H1 (cell line): ENCODE measurements around the gene AICDA. TPM values are rescaled to one million over a fixed set of nuclear protein-coding genes. Genes with fewer than 3 reads are reported as not detected.

Source experiments
- CTCF ChIA-PET: fragments of 300-600 bp; sonication (Branson Sonifier 250); formaldehyde crosslinking; loops from one replicate; lab custom pipeline; 2021; ENCODE audit not compliant: partially characterized antibody; lab: Charles Lee
- POLR2A ChIA-PET: fragments of 300-600 bp; sonication (Branson Sonifier 250); formaldehyde crosslinking; loops from one replicate; lab custom pipeline; 2021; ENCODE audit warnings: inconsistent platforms; ENCODE audit not compliant: partially characterized antibody; lab: Charles Lee
- DNase-seq, 2 experiments: peaks; one replicate each; pipeline versions ENCODE4 v3.0.0 to v3.0.0-alpha.2; 2010 to 2022; ENCODE audit warnings: low spot score in 2 of 2, low read depth in 1 of 2, mixed read lengths in 1 of 2
- FAIRE-seq: peaks from 2 replicates; lab custom pipeline; 2011; peaks lifted over from hg19 to GRCh38; lab: Jason Lieb, UNC
- H2AFZ ChIP-seq: 2 replicates; pipeline ENCODE4 v1.8.1; 2012; ENCODE audit warnings: low read length, inconsistent platforms
- H2AK5ac ChIP-seq: 2 replicates; pipeline ENCODE4 v1.6.1; 2013; ENCODE audit warnings: low read depth, low read length
- H2BK120ac ChIP-seq: replicated peaks from 2 replicates; pipeline ENCODE3; 2013; ENCODE audit warnings: low read depth, low read length, inconsistent platforms
- H2BK12ac ChIP-seq: 2 replicates; pipeline ENCODE4 v1.6.1; 2013; ENCODE audit warnings: low read depth, low read length
- H2BK15ac ChIP-seq: 2 replicates; pipeline ENCODE4 v1.6.1; 2013; ENCODE audit warnings: low read length
- H2BK20ac ChIP-seq: 2 replicates; pipeline ENCODE4 v1.6.1; 2013; ENCODE audit warnings: low read length
- H2BK5ac ChIP-seq: 2 replicates; pipeline ENCODE4 v1.6.1; 2013; ENCODE audit warnings: low read depth, low read length
- H3K14ac ChIP-seq: 2 replicates; pipeline ENCODE4 v1.6.1; 2013; ENCODE audit warnings: inconsistent platforms; ENCODE audit not compliant: insufficient read length
- H3K18ac ChIP-seq: 2 replicates; pipeline ENCODE4 v1.6.1; 2013; ENCODE audit warnings: low read length; ENCODE audit errors: extremely low read depth
- H3K23ac ChIP-seq: 2 replicates; pipeline ENCODE4 v1.6.1; 2013; ENCODE audit warnings: inconsistent platforms; ENCODE audit not compliant: insufficient read length
- H3K23me2 ChIP-seq: 2 replicates; pipeline ENCODE4 v1.6.1; 2013; ENCODE audit warnings: low read depth, low read length
- H3K27ac ChIP-seq: 2 replicates; pipeline ENCODE4 v1.6.1; 2011; ENCODE audit warnings: low read depth, low read length, inconsistent platforms
- H3K27me3 ChIP-seq, 4 experiments: replicated peaks in 1 of 4; 1 replicate in 1 of 4; 2 replicates in 3 of 4; pipeline versions ENCODE4 v1.6.1 to v1.8.1; 2011 to 2013; ENCODE audit warnings: low read length in 3 of 4, mild to moderate bottlenecking in 3 of 4, inconsistent platforms in 2 of 4, mixed read lengths in 2 of 4, moderate library complexity in 1 of 4; ENCODE audit not compliant: control insufficient read depth in 3 of 4, insufficient read depth in 3 of 4; ENCODE audit errors: extremely low read depth in 1 of 4
- H3K36me3 ChIP-seq, 4 experiments: 2 replicates each; pipeline versions ENCODE4 v1.6.1 to v1.8.1; 2011 to 2013; ENCODE audit warnings: mild to moderate bottlenecking in 4 of 4, low read length in 3 of 4, moderate library complexity in 2 of 4, control low read depth in 1 of 4, inconsistent platforms in 1 of 4; ENCODE audit not compliant: insufficient read depth in 4 of 4, control insufficient read depth in 2 of 4
- H3K4ac ChIP-seq: replicated peaks from 2 replicates; pipeline ENCODE3; 2013; ENCODE audit warnings: low read length, low read depth, mixed read lengths, inconsistent platforms; ENCODE audit not compliant: insufficient read length
- H3K4me1 ChIP-seq, 4 experiments: replicated peaks in 1 of 4; 1 replicate in 1 of 4; 2 replicates in 3 of 4; pipeline versions ENCODE4 v1.6.1 to v1.8.1; 2011 to 2013; ENCODE audit warnings: low read length in 3 of 4, inconsistent platforms in 2 of 4, mixed read lengths in 1 of 4; ENCODE audit not compliant: insufficient read depth in 4 of 4, control insufficient read depth in 3 of 4
- H3K4me2 ChIP-seq, 2 experiments: 2 replicates each; pipeline versions ENCODE4 v1.6.1 to v1.8.1; 2011 to 2013; ENCODE audit warnings: low read depth in 2 of 2, low read length in 2 of 2, control low read depth in 1 of 2, inconsistent platforms in 1 of 2, mild to moderate bottlenecking in 1 of 2; ENCODE audit not compliant: insufficient read depth in 1 of 2
- H3K4me3 ChIP-seq, 4 experiments: fragments of 200-600, 300-600 bp in 1 of 4; sonication (generic), shearing (Covaris generic), sonication (Bioruptor Twin) in 1 of 4; 2 replicates each; pipeline versions ENCODE4 v1.5.1 to v1.8.1; 2011 to 2016; ENCODE audit warnings: low read length in 4 of 4, low read depth in 3 of 4, control low read depth in 2 of 4, inconsistent platforms in 2 of 4, mild to moderate bottlenecking in 2 of 4, mixed read lengths in 1 of 4, moderate library complexity in 1 of 4; ENCODE audit not compliant: insufficient read depth in 2 of 4; ENCODE audit errors: extremely low read depth in 1 of 4
- H3K56ac ChIP-seq: replicated peaks from 2 replicates; pipeline ENCODE3; 2013; ENCODE audit warnings: low read depth, mild to moderate bottlenecking, mixed read lengths, low read length, inconsistent platforms; ENCODE audit not compliant: insufficient read length
- H3K79me1 ChIP-seq: 2 replicates; pipeline ENCODE4 v1.6.1; 2013; ENCODE audit warnings: low read depth, low read length, control low read depth
- H3K79me2 ChIP-seq, 2 experiments: 2 replicates each; pipeline versions ENCODE4 v1.6.1 to v1.8.1; 2012 to 2013; ENCODE audit warnings: low read length in 2 of 2, mild to moderate bottlenecking in 2 of 2, inconsistent platforms in 1 of 2; ENCODE audit not compliant: insufficient read depth in 2 of 2, control insufficient read depth in 1 of 2
- H3K9ac ChIP-seq, 4 experiments: replicated peaks in 1 of 4; 1 replicate in 1 of 4; 2 replicates in 3 of 4; pipeline versions ENCODE4 v1.6.1 to v1.8.1; 2011 to 2013; ENCODE audit warnings: low read depth in 3 of 4, low read length in 3 of 4, control low read depth in 2 of 4, mild to moderate bottlenecking in 2 of 4, moderate library complexity in 2 of 4, inconsistent platforms in 1 of 4; ENCODE audit errors: extremely low read depth in 1 of 4
- H3K9me3 ChIP-seq, 2 experiments: 2 replicates each; pipeline versions ENCODE4 v1.6.1 to v1.8.1; 2012 to 2013; ENCODE audit warnings: mild to moderate bottlenecking in 2 of 2, moderate library complexity in 2 of 2, control low read depth in 1 of 2, inconsistent platforms in 1 of 2, low read depth in 1 of 2, low read length in 1 of 2, mixed read lengths in 1 of 2; ENCODE audit not compliant: insufficient read depth in 2 of 2
- H4K20me1 ChIP-seq, 2 experiments: replicated peaks in 1 of 2; 2 replicates each; pipeline versions ENCODE3 to v1.8.1; 2011 to 2013; ENCODE audit warnings: inconsistent platforms in 2 of 2, low read length in 2 of 2, mild to moderate bottlenecking in 1 of 2; ENCODE audit not compliant: insufficient read depth in 2 of 2, control insufficient read depth in 1 of 2
- H4K5ac ChIP-seq: 2 replicates; pipeline ENCODE4 v1.6.1; 2013; ENCODE audit warnings: low read length, low read depth, mixed read lengths, inconsistent platforms; ENCODE audit not compliant: insufficient read length
- H4K8ac ChIP-seq: 2 replicates; pipeline ENCODE4 v1.8.0; 2013; ENCODE audit warnings: mild to moderate bottlenecking, moderate library complexity, low read length, inconsistent platforms; ENCODE audit not compliant: insufficient read depth; ENCODE audit errors: extremely low read depth
- H4K91ac ChIP-seq: replicated peaks from 2 replicates; pipeline ENCODE3; 2013; ENCODE audit warnings: low read length, mixed read lengths, inconsistent platforms; ENCODE audit not compliant: insufficient read length
- BCL11A ChIP-seq, 2 experiments: IDR thresholded peaks; one replicate each; pipeline ENCODE4 v1.6.1; 2011; ENCODE audit warnings: low read depth in 2 of 2, low read length in 2 of 2, mild to moderate bottlenecking in 2 of 2
- CHD1 ChIP-seq: IDR thresholded peaks from 2 replicates; pipeline ENCODE4 v1.6.1; 2012; ENCODE audit warnings: low read depth, low read length, improper control_type of control experiment
- CHD2 ChIP-seq: IDR thresholded peaks from 2 replicates; pipeline ENCODE4 v1.6.1; 2012; ENCODE audit warnings: low read length, improper control_type of control experiment
- NRF1 ChIP-seq: IDR thresholded peaks from 2 replicates; pipeline ENCODE4 v1.6.1; 2011; ENCODE audit warnings: mild to moderate bottlenecking, low read depth, low read length, improper control_type of control experiment
- SIN3A ChIP-seq, 2 experiments: IDR thresholded peaks in 1 of 2; conservative IDR thresholded peaks in 1 of 2; 2 replicates each; pipeline ENCODE4 v1.6.1; 2011 to 2012; ENCODE audit warnings: low read length in 2 of 2, improper control_type of control experiment in 1 of 2, low read depth in 1 of 2, mild to moderate bottlenecking in 1 of 2
- SP2 ChIP-seq: IDR thresholded peaks from 2 replicates; pipeline ENCODE4 v1.6.1; 2012; ENCODE audit warnings: mild to moderate bottlenecking, low read length, inconsistent platforms
- TAF7 ChIP-seq: optimal IDR thresholded peaks from 2 replicates; pipeline ENCODE3; 2011; ENCODE audit warnings: low read depth, mild to moderate bottlenecking, inconsistent platforms, low read length, moderate library complexity, borderline replicate concordance
- TEAD4 ChIP-seq: IDR thresholded peaks from 2 replicates; pipeline ENCODE4 v1.6.1; 2012; ENCODE audit warnings: low read depth, low read length, inconsistent platforms, mixed read lengths
- WGBS, 2 experiments: shearing (Covaris generic) in 1 of 2; methylation state at CpG; one replicate each; pipeline versions ENCODE4 v1.1.6 to v1.1.7; 2013 to 2015; ENCODE audit warnings: low lambda C conversion rate in 2 of 2, mixed read lengths in 2 of 2, inconsistent platforms in 1 of 2, low coverage in 1 of 2, missing lambda C conversion rate in 1 of 2; ENCODE audit not compliant: insufficient replicate concordance in 2 of 2, insufficient coverage in 1 of 2, insufficient read length in 1 of 2; ENCODE audit errors: extremely low coverage in 1 of 2, missing lambda C conversion rate in 1 of 2; 5-methylcytosine and 5-hydroxymethylcytosine counted together
- polyA plus RNA-seq, 7 experiments: library from polyadenylated mRNA; depleted of rRNA in 3 of 7; stranded (reverse) in 5 of 7; unstranded in 2 of 7; fragments of >200 nt in 5 of 7; fragments of 200-250 nt in 2 of 7; gene quantifications; 1 replicate in 5 of 7; 2 replicates in 1 of 7; 4 replicates in 1 of 7; pipeline versions ENCODE4 v1.2.1 to v1.2.3, GENCODE V29; 2011 to 2013; ENCODE audit warnings: missing spikeins in 2 of 7, mixed read lengths in 2 of 7
- total RNA-seq: library from RNA; stranded (reverse); fragmentation: NEBNext Ultra II Directional; extraction: Animal tissue kit (Norgen Biotek cat#: 25700); gene quantifications from 2 replicates; pipeline ENCODE4 v1.2.1, GENCODE V29; 2021

Gene AICDA
- total and polyA plus RNA-seq, 2 of the 8 experiments (the other 6 are each of a cell fraction or from before 2014, with no cell fraction given): not detected

DNA sequence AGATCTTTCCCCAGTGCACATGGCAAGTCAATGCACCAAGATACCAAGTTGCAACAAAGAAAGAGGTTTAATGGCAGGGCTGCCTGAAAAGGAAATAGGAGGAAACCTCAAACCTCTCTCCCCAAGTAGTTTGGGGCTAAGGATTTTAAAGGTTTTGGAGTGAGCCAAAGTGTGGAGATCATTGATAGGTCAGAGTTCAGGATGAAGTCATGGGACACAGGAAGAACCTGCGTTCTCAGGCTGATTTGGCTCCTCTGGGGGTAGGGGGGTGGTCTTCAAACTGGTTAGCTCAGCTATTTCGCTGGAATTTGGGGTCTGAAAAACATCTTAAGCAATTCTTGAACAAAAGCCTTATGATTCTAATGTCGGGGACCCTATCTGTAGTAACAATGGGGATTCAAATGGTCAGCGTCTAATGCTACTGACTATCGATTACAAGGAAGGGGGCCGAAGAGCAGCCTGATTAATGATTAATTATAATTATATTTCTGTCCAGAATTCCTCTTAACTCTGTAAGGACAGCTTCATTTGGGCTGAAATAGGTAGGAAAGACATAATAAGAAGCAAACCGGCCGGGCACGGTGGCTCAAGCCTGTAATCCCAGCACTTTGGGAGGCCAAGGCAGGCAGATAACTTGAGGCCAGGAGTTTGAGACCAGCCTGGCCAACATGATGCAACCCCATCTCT, 31.4 kb downstream of the AICDA start:
- Histone ChIP-seq H4K20me1 (no peaks in the 10 kb centered on the region), H3K18ac (no peak overlapping the region), H3K4me3 (no peak overlapping the region), H3K9me3 (no peaks in the 10 kb centered on the region), H3K56ac (no peak overlapping the region), H3K4me1 (no peaks in the 10 kb centered on the region), H2AFZ (peak overlapping the region; percentile 58), H4K8ac (no peak overlapping the region), H4K5ac (no peak overlapping the region), H3K23me2 (no peaks in the 10 kb centered on the region), H3K14ac (no peak overlapping the region), H2BK5ac (no peak overlapping the region), H2BK120ac (no peak overlapping the region), H2BK15ac (no peak overlapping the region), H3K36me3 (no peaks in the 10 kb centered on the region), H2BK12ac (no peak overlapping the region), H3K79me2 (no peaks in the 10 kb centered on the region), H2AK5ac (no peak overlapping the region), H2BK20ac (no peak overlapping the region), H3K9ac (no peak overlapping the region), H3K27me3 (no peaks in the 10 kb centered on the region), H3K79me1 (no peaks in the 10 kb centered on the region), H3K27ac (no peak overlapping the region), H3K4ac (no peak overlapping the region), H3K23ac (no peak overlapping the region), H3K4me2 (no peak overlapping the region), H4K91ac (no peak overlapping the region)
- WGBS, 2 experiments: 84% methylated on average over 9 of the region's 9 CpGs; no CpG with 5 or more reads in 1 of the 2 experiments
- TF ChIP-seq SP2 (no peak), TAF7 (no peak), CHD2 (no peak), CHD1 (no peak), SIN3A (conservative IDR thresholded peaks at IDR 0.05 in 1 of 2, IDR thresholded peaks at IDR 0.05 in 1 of 2; ENCODE audit: low read depth in 1 of 2, low read length in 2 of 2) (no peak), BCL11A (IDR thresholded peaks at IDR 0.05; ENCODE audit: low read depth in 2 of 2, low read length in 2 of 2) (no peak), NRF1 (no peak), TEAD4 (no peak)
- no peak for DNase-seq
- POLR2A ChIA-PET: no interaction called here
- CTCF ChIA-PET: interaction anchor here (1.2 to 1.6 kb wide), 3 partner anchors 9 to 37 kb away, joined by 3 to 10 read pairs (median 8); no protein-coding TSS in a partner anchor
- no peak for FAIRE-seq
